ENCODE measurements around the gene ABCC10. TPM values are rescaled to one million over a fixed set of nuclear protein-coding genes. Genes with fewer than 3 reads are reported as not detected.
A peak's percentile ranks its signal among the peaks of the same experiment; 100 is the strongest.
"Not testable (repeated sequence)": the region's sequence is repeated elsewhere in the genome, so short reads cannot be mapped to it uniquely, and the experiment has no call there.

ABCC10 gene
- polyA plus RNA-seq, 2 of the 4 experiments (the other 2 are of a cell fraction) = 6.8 to 9.3 TPM

DNA sequence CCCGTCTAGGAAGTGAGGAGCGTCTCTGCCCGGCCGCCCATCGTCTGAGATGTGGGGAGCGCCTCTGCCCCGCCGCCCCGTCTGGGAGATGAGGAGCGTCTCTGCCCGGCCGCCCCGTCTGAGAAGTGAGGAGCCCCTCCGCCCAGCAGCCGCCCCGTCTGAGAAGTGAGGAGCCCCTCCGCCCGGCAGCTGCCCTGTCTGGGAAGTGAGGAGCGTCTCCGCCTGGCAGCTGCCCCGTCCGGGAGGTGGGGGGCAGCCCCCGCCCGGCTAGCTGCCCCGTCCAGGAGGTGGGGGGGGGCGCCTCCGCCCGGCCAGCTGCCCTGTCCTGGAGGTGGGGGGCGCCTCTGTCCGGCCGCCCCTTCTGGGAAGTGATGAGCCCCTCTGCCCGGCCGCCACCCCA is 2.3 kb upstream of the ABCC10 start:
- H3K27ac ChIP-seq; H3K4me2 ChIP-seq; FAIRE-seq; DNase-seq (ENCODE audit: low read depth in 1 of 2, low spot score in 1 of 2); H3K4me1 ChIP-seq; H3K4me3 ChIP-seq; CTCF ChIA-PET; ATAC-seq; POLR2A ChIA-PET; H3K9me3 ChIP-seq: not testable (repeated sequence)
- 80% methylated on average over 1 of the region's 33 CpGs for WGBS (ENCODE audit: missing lambda C conversion rate)

DNA sequence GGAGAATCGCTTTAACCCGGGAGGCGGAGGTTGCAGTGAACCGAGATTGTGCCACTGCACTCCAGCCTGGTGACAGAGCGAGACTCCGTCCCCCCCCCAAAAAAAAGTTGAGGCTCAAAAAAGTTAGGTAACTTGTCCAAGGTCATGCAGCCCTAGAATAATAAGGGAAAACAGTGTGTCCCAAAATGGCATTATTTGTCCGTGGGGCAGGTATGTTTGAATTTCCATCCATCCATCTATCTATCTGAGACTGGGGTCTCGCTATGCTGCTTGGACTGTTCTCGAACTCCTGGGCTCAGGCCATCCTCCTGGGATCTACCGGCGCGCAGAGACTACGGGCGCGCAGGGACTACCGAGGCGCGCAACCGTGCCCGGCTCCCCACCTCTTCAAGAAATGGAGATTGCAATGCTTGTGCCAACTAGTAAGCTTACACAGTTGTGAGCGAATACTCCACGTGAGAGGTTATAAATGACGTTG is 374 bp upstream of the ABCC10 start:
- CTCF ChIA-PET = interaction anchor here (0.6 to 1.4 kb wide), 5 partner anchors 13 to 80 kb away, joined by 3 to 5 read pairs (median 4); partner anchors contain the start of gene DLK2
- no peak for ATAC-seq
- TF ChIP-seq, protein P1, sequence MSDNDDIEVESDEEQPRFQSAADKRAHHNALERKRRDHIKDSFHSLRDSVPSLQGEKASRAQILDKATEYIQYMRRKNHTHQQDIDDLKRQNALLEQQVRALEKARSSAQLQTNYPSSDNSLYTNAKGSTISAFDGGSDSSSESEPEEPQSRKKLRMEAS (IDR thresholded peaks at IDR 0.05) = peak; percentile 32; the same call in 1 of the 2 replicates
- TF ChIP-seq HOXB13 (CRISPR knock-in tag; IDR thresholded peaks at IDR 0.05; ENCODE audit: low read depth) (0 out of 2 replicates have a peak, but pooled peaks have one; percentile 32), POLR2AphosphoS2 (conservative IDR thresholded peaks at IDR 0.05; ENCODE audit: low read length) (no peak), ZNF302 (CRISPR knock-in tag; IDR thresholded peaks at IDR 0.05) (peak; percentile 46; the same call in 1 of the 2 replicates), HOXA7 (CRISPR knock-in tag; IDR thresholded peaks at IDR 0.05) (no peak), FOXS1 (CRISPR knock-in tag; IDR thresholded peaks at IDR 0.05) (no peak), MAZ (IDR thresholded peaks at IDR 0.05; ENCODE audit: borderline replicate concordance, low read depth, low read length) (no peak), BHLHE40 (IDR thresholded peaks at IDR 0.05; ENCODE audit: low read depth, low read length) (no peak)
- TF ChIP-seq, protein P2, sequence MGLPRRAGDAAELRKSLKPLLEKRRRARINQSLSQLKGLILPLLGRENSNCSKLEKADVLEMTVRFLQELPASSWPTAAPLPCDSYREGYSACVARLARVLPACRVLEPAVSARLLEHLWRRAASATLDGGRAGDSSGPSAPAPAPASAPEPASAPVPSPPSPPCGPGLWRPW (IDR thresholded peaks at IDR 0.05) = no peak
- TF ChIP-seq, protein P3, sequence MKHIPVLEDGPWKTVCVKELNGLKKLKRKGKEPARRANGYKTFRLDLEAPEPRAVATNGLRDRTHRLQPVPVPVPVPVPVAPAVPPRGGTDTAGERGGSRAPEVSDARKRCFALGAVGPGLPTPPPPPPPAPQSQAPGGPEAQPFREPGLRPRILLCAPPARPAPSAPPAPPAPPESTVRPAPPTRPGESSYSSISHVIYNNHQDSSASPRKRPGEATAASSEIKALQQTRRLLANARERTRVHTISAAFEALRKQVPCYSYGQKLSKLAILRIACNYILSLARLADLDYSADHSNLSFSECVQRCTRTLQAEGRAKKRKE (CRISPR knock-in tag; IDR thresholded peaks at IDR 0.05; ENCODE audit: low read depth) = no peak
- TF ChIP-seq, protein P4, sequence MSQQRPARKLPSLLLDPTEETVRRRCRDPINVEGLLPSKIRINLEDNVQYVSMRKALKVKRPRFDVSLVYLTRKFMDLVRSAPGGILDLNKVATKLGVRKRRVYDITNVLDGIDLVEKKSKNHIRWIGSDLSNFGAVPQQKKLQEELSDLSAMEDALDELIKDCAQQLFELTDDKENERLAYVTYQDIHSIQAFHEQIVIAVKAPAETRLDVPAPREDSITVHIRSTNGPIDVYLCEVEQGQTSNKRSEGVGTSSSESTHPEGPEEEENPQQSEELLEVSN (IDR thresholded peaks at IDR 0.05; ENCODE audit: borderline replicate concordance, low read depth) = peak; percentile 41; the same call in 1 of the 2 replicates
- TF ChIP-seq, protein P5, sequence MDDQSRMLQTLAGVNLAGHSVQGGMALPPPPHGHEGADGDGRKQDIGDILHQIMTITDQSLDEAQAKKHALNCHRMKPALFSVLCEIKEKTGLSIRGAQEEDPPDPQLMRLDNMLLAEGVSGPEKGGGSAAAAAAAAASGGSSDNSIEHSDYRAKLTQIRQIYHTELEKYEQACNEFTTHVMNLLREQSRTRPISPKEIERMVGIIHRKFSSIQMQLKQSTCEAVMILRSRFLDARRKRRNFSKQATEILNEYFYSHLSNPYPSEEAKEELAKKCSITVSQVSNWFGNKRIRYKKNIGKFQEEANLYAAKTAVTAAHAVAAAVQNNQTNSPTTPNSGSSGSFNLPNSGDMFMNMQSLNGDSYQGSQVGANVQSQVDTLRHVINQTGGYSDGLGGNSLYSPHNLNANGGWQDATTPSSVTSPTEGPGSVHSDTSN (IDR thresholded peaks at IDR 0.05) = no peak

DNA sequence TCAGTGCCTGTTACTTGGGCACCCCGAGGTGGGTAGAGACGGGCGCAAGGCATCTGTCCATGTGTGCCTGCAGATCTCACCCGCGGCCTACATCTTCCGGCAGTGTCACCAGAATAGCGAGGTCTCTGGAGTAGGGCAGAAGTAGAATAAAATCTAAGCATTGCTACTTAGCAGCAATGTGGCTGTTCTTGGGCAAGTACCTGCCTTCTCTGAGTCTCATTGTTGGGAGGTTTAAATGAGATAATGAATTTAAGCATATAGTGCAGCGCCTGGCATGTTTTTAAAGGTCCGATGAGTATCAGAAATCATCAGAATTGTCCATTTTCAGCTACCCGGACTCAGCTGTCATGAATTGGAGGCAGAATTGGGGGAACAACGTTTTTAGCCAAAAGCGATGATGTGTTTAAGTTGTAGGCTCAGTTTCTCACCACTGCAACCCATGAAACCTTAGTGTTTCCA is 800 bp downstream of the ABCC10 start:
- Histone ChIP-seq H3K4me1 (peaks cover 9% of the 10 kb centered on the region), H3K4me2 (peak overlapping the region; percentile 89), H3K27ac (peak overlapping the region; percentile 87 to 91), H3K9me3 (no peaks in the 10 kb centered on the region), H3K4me3 (peak overlapping the region; percentile 73)
- DNase-seq (ENCODE audit: low read depth in 1 of 2, low spot score in 1 of 2) (peak in 1 of 2 experiments; percentile 7), FAIRE-seq (no peak), ATAC-seq (no peak; a peak in 1 of 6 replicates)
- CTCF ChIA-PET = interaction anchor here (1.4 to 1.7 kb wide), 2 partner anchors 79 to 200 kb away, joined by 5 read pairs; partner anchors contain the start of gene DNPH1
- 17% methylated on average over 7 of the region's 12 CpGs for WGBS (ENCODE audit: missing lambda C conversion rate)
- TF ChIP-seq FOSL2 (IDR thresholded peaks at IDR 0.05) (no peak), FOSL2 (CRISPR knock-in tag; IDR thresholded peaks at IDR 0.05) (no peak), ZC3H11A (IDR thresholded peaks at IDR 0.05) (no peak), GATA3 (IDR thresholded peaks at IDR 0.05; ENCODE audit: borderline replicate concordance) (no peak), FOXS1 (CRISPR knock-in tag; IDR thresholded peaks at IDR 0.05) (no peak), FOSB (CRISPR knock-in tag; IDR thresholded peaks at IDR 0.05) (no peak), RAD21 (conservative IDR thresholded peaks at IDR 0.05 in 1 of 2, IDR thresholded peaks at IDR 0.05 in 1 of 2) (no peak), EHMT2 (IDR thresholded peaks at IDR 0.05; ENCODE audit: low read depth) (no peak)
- TF ChIP-seq, protein P6, sequence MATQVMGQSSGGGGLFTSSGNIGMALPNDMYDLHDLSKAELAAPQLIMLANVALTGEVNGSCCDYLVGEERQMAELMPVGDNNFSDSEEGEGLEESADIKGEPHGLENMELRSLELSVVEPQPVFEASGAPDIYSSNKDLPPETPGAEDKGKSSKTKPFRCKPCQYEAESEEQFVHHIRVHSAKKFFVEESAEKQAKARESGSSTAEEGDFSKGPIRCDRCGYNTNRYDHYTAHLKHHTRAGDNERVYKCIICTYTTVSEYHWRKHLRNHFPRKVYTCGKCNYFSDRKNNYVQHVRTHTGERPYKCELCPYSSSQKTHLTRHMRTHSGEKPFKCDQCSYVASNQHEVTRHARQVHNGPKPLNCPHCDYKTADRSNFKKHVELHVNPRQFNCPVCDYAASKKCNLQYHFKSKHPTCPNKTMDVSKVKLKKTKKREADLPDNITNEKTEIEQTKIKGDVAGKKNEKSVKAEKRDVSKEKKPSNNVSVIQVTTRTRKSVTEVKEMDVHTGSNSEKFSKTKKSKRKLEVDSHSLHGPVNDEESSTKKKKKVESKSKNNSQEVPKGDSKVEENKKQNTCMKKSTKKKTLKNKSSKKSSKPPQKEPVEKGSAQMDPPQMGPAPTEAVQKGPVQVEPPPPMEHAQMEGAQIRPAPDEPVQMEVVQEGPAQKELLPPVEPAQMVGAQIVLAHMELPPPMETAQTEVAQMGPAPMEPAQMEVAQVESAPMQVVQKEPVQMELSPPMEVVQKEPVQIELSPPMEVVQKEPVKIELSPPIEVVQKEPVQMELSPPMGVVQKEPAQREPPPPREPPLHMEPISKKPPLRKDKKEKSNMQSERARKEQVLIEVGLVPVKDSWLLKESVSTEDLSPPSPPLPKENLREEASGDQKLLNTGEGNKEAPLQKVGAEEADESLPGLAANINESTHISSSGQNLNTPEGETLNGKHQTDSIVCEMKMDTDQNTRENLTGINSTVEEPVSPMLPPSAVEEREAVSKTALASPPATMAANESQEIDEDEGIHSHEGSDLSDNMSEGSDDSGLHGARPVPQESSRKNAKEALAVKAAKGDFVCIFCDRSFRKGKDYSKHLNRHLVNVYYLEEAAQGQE (IDR thresholded peaks at IDR 0.05) = no peak
- TF ChIP-seq, protein P7, sequence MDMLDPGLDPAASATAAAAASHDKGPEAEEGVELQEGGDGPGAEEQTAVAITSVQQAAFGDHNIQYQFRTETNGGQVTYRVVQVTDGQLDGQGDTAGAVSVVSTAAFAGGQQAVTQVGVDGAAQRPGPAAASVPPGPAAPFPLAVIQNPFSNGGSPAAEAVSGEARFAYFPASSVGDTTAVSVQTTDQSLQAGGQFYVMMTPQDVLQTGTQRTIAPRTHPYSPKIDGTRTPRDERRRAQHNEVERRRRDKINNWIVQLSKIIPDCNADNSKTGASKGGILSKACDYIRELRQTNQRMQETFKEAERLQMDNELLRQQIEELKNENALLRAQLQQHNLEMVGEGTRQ (IDR thresholded peaks at IDR 0.05) = no peak
- TF ChIP-seq, protein P1 (IDR thresholded peaks at IDR 0.05) = no peak
- POLR2A ChIA-PET = interaction anchor here (0.6 to 1.5 kb wide), 3 partner anchors 8 to 237 kb away, joined by 3 to 14 read pairs (median 4); no protein-coding TSS in a partner anchor

More for the DNA sequence above, 374 bp upstream of the ABCC10 start:
- Histone ChIP-seq H3K4me3 (peak overlapping the region; percentile 73; the same call in 2 of the 3 replicates), H3K4me1 (peaks cover 9% of the 10 kb centered on the region), H3K9me3 (no peaks in the 10 kb centered on the region), H3K4me2 (peak overlapping the region; percentile 77), H3K27ac (peak overlapping the region; percentile 87 to 91)
- 75% methylated on average over 23 of the region's 23 CpGs for WGBS (ENCODE audit: missing lambda C conversion rate)
- FAIRE-seq (no peak), DNase-seq (ENCODE audit: low read depth in 1 of 2, low spot score in 1 of 2) (no peak)
- POLR2A ChIA-PET = interaction anchor here (0.6 to 1.5 kb wide), 5 partner anchors 9 to 632 kb away, joined by 3 to 14 read pairs (median 4); partner anchors contain the start of gene TJAP1
